HepG2 (cell line): Measurements from ENCODE around the gene NPHP4. TPM values are rescaled to one million over a fixed set of nuclear protein-coding genes. Genes with fewer than 3 reads are reported as not detected.

Source experiments
- ATAC-seq: fragments of 200-7000 bp; cut with Tn5 transposase; 3 replicates; pipeline ENCODE4 v1.9.1; 2020; ENCODE audit warnings: mild to moderate bottlenecking, moderate library complexity
- BruUV-seq: library from RNA; stranded (reverse); fragments of 400-500 nt; replicated peaks from 2 replicates; lab custom pipeline; 2021; lab: Mats Ljungman, UMichigan
- CTCF ChIA-PET: fragments of 300-600 bp; formaldehyde crosslinking; extraction: SDS; loops from one replicate; lab custom pipeline; 2021; ENCODE audit warnings: low total read pairs, inconsistent platforms, low intra/inter-chr PET ratio; lab: Yijun Ruan, JAX
- POLR2A ChIA-PET: fragments of 350-600 bp; sonication (Branson Sonifier 250); formaldehyde crosslinking; loops from one replicate; lab custom pipeline; 2020; ENCODE audit warnings: antibody characterized with exemption, inconsistent platforms; lab: Yijun Ruan, JAX
- DNase-seq: peaks from one replicate; pipeline ENCODE4 v3.0.0-alpha.2; 2015; ENCODE audit warnings: low spot score
- FAIRE-seq: peaks from 3 replicates; lab custom pipeline; 2011; peaks lifted over from hg19 to GRCh38; lab: Jason Lieb, UNC
- H2AFZ ChIP-seq: one replicate; pipeline ENCODE4 v1.6.1; 2011; ENCODE audit warnings: low read length, inconsistent platforms
- H3K27ac ChIP-seq: fragments of 300-600 bp; 3 replicates; pipeline ENCODE4 v1.8.0; 2011; ENCODE audit warnings: mixed run types, mild to moderate bottlenecking, mixed read lengths, low read length, inconsistent platforms; ENCODE audit not compliant: insufficient read depth; ENCODE audit errors: extremely low read length
- H3K27me3 ChIP-seq, 2 experiments: fragments of 200-600 bp in 1 of 2; 2 replicates in 1 of 2; 3 replicates in 1 of 2; pipeline versions ENCODE4 v1.6.0 to v1.8.0; 2011; ENCODE audit warnings: low read length in 2 of 2, mild to moderate bottlenecking in 2 of 2, moderate library complexity in 2 of 2, inconsistent platforms in 1 of 2; ENCODE audit not compliant: insufficient read depth in 2 of 2, control insufficient read depth in 1 of 2
- H3K36me3 ChIP-seq, 2 experiments: fragments of 200-600 bp in 1 of 2; replicated peaks in 1 of 2; 2 replicates in 1 of 2; 3 replicates in 1 of 2; pipeline versions ENCODE4 v1.5.1 to v1.8.0; 2011; ENCODE audit warnings: low read length in 2 of 2, inconsistent platforms in 1 of 2; ENCODE audit not compliant: insufficient read depth in 2 of 2, control insufficient read depth in 1 of 2
- H3K4me1 ChIP-seq: 2 replicates; pipeline ENCODE4 v1.5.1; 2012; ENCODE audit warnings: low read length, inconsistent platforms; ENCODE audit not compliant: insufficient read depth
- H3K4me2 ChIP-seq: 2 replicates; pipeline ENCODE4 v1.6.0; 2011; ENCODE audit warnings: low read depth, low read length, inconsistent platforms
- H3K4me3 ChIP-seq, 3 experiments: fragments of 200-600 bp in 1 of 3; sonication (generic), shearing (Covaris generic) in 1 of 3; replicated peaks in 1 of 3; 2 replicates each; pipeline ENCODE4 v1.5.1; 2011 to 2016; ENCODE audit warnings: low read length in 3 of 3, inconsistent platforms in 2 of 3, low read depth in 2 of 3, mild to moderate bottlenecking in 2 of 3, control low read depth in 1 of 3, mixed read lengths in 1 of 3; ENCODE audit not compliant: insufficient read depth in 1 of 3
- H3K79me2 ChIP-seq: one replicate; pipeline ENCODE4 v1.6.1; 2011; ENCODE audit warnings: low read length, inconsistent platforms; ENCODE audit not compliant: insufficient read depth
- H3K9ac ChIP-seq: 2 replicates; pipeline ENCODE4 v1.6.0; 2011; ENCODE audit warnings: mild to moderate bottlenecking, low read depth, low read length, inconsistent platforms; ENCODE audit not compliant: insufficient read depth
- H3K9me3 ChIP-seq: 2 replicates; pipeline ENCODE4 v1.5.1; 2012; ENCODE audit warnings: mild to moderate bottlenecking, low read length
- H4K20me1 ChIP-seq: 2 replicates; pipeline ENCODE4 v1.6.0; 2011; ENCODE audit warnings: inconsistent platforms, mild to moderate bottlenecking, low read length, moderate library complexity; ENCODE audit not compliant: insufficient read depth
- AKAP8 ChIP-seq: sonication (generic); formaldehyde crosslinking; IDR thresholded peaks from 2 replicates; pipeline ENCODE4 v1.5.1; 2020; ENCODE audit warnings: mild to moderate bottlenecking, missing genetic modification reagents
- CREM ChIP-seq, 2 experiments: sonication (generic) in 1 of 2; formaldehyde crosslinking in 1 of 2; IDR thresholded peaks; 2 replicates each; pipeline versions ENCODE4 v1.4.0 to v1.6.1; 2016 to 2020; ENCODE audit warnings: antibody characterized with exemption in 1 of 2, mild to moderate bottlenecking in 1 of 2, missing genetic modification reagents in 1 of 2
- ERF ChIP-seq: IDR thresholded peaks from 2 replicates; pipeline ENCODE4 v1.6.1; 2018; ENCODE audit warnings: missing biosample characterization, missing genetic modification reagents
- GABPB1 ChIP-seq: IDR thresholded peaks from 2 replicates; pipeline ENCODE4 v1.6.1; 2016; ENCODE audit warnings: mild to moderate bottlenecking, missing genetic modification reagents, moderate library complexity, missing compliant biosample characterization
- HNRNPLL ChIP-seq: fragments of 200-400 bp; formaldehyde crosslinking; IDR thresholded peaks from 2 replicates; pipeline ENCODE4 v1.6.1; 2017; ENCODE audit warnings: mild to moderate bottlenecking, low read depth, low read length; ENCODE audit not compliant: poor library complexity, severe bottlenecking
- JDP2 ChIP-seq: sonication (generic); formaldehyde crosslinking; IDR thresholded peaks from 2 replicates; pipeline ENCODE4 v1.8.1; 2022; ENCODE audit warnings: missing genetic modification reagents, borderline replicate concordance
- PHF5A ChIP-seq: IDR thresholded peaks from one replicate; pipeline ENCODE4 v1.6.1; 2018; ENCODE audit warnings: low read depth, missing genetic modification reagents; ENCODE audit not compliant: unreplicated experiment
- REL ChIP-seq: sonication (generic); formaldehyde crosslinking; conservative IDR thresholded peaks from 2 replicates; pipeline ENCODE4 v1.8.0; 2022; ENCODE audit warnings: mild to moderate bottlenecking, missing genetic modification reagents, moderate library complexity
- ZBTB21 ChIP-seq: sonication (generic); formaldehyde crosslinking; IDR thresholded peaks from 2 replicates; pipeline ENCODE4 v1.4.0; 2020; ENCODE audit warnings: missing genetic modification reagents
- ZNF441 ChIP-seq: sonication (generic); formaldehyde crosslinking; IDR thresholded peaks from 2 replicates; pipeline ENCODE4 v1.7.0; 2021; ENCODE audit warnings: missing genetic modification reagents, borderline replicate concordance
- ZNF562 ChIP-seq: sonication (generic); formaldehyde crosslinking; IDR thresholded peaks from 2 replicates; pipeline ENCODE4 v1.8.0; 2022; ENCODE audit warnings: missing genetic modification reagents, borderline replicate concordance
- ZNF7 ChIP-seq: IDR thresholded peaks from 2 replicates; pipeline ENCODE4 v1.6.1; 2016; ENCODE audit warnings: missing biosample characterization, missing genetic modification reagents
- ZNF83 ChIP-seq: sonication (generic); formaldehyde crosslinking; IDR thresholded peaks from 2 replicates; pipeline ENCODE4 v1.4.0; 2020; ENCODE audit warnings: missing genetic modification reagents, mild to moderate bottlenecking, borderline replicate concordance
- ZNF850 ChIP-seq: sonication (generic); formaldehyde crosslinking; conservative IDR thresholded peaks from 2 replicates; pipeline ENCODE4 v1.9.0; 2021; ENCODE audit warnings: mild to moderate bottlenecking, missing genetic modification reagents
- WGBS: methylation state at CpG from one replicate; pipeline ENCODE4 v1.1.6; 2017; ENCODE audit warnings: low lambda C conversion rate; 5-methylcytosine and 5-hydroxymethylcytosine counted together
- in situ Hi-C: cut with HindIII; loops from 2 replicates; pipeline ENCODE4 v1.10.0; 2017; ENCODE audit warnings: low pct_unique_long_range_greater_than_20kb; ENCODE audit not compliant: extremely low pct_ligation_motif_present
- intact Hi-C: fragments of 100-400 bp; cut with micrococcal nuclease; formaldehyde crosslinking; loops from one replicate; pipeline ENCODE4 v1.10.0; 2022; ENCODE audit not compliant: unreplicated experiment
- polyA plus RNA-seq, 8 experiments: library from polyadenylated mRNA; depleted of rRNA in 3 of 8; stranded (reverse) in 7 of 8; unstranded in 1 of 8; fragments of >200 nt; fragmentation: Illumina TruSeq in 4 of 8; extraction: Trizol in 4 of 8; gene quantifications; 2 replicates each; pipeline versions ENCODE4 v1.2.1 to v1.2.3, GENCODE V29; 2011 to 2016; ENCODE audit warnings: low read depth in 4 of 8, missing spikeins in 1 of 8, mixed read lengths in 1 of 8; ENCODE audit not compliant: insufficient read depth in 1 of 8
- total RNA-seq, 5 experiments: library from RNA; depleted of rRNA; stranded (reverse); fragments of >200 nt; fragmentation: Illumina TruSeq; extraction: Trizol; gene quantifications; 2 replicates each; pipeline ENCODE4 v1.2.3, GENCODE V29; 2016; ENCODE audit warnings: low read depth in 1 of 5
- TF ChIP-seq, protein P1 (sequence below): fragments of 450-650 bp; IDR thresholded peaks from 2 replicates; pipeline ENCODE4 v1.6.1; 2017; ENCODE audit warnings: mild to moderate bottlenecking
- TF ChIP-seq, protein P2 (sequence below): sonication (generic); formaldehyde crosslinking; IDR thresholded peaks from 2 replicates; pipeline ENCODE4 v1.9.0; 2021; ENCODE audit warnings: missing genetic modification reagents, borderline replicate concordance
- TF ChIP-seq, protein P3 (sequence below): IDR thresholded peaks from 2 replicates; pipeline ENCODE4 v1.6.1; 2016; ENCODE audit warnings: mild to moderate bottlenecking, missing biosample characterization, missing genetic modification reagents
- TF ChIP-seq, protein P4 (sequence below): sonication (generic); formaldehyde crosslinking; IDR thresholded peaks from 2 replicates; pipeline ENCODE4 v1.4.0; 2020; ENCODE audit warnings: mild to moderate bottlenecking, low read depth, missing genetic modification reagents

The NPHP4 gene
- total and polyA plus RNA-seq, 2 of the 13 experiments (the other 11 are each of a cell fraction or from before 2014, with no cell fraction given): 4.4 to 6.8 TPM

DNA sequence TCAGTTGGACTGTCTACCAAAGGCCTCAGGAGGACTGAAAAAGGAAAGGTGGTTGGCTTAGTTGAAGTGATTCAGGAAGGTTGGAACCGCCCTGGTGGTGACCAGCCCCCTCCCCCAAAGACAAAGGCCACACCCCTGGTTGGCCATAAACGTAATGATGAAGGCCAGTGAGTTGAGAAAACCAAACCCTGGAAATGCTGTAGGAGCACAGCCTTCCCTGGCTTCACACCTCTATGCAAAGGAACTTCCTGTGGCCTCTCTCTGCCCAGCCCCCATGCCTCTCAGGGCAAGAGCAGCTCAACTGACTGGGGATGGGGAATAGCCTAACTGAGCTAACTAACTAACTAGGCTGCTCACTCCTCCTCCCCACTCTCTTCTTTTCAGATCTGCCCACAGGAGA, 90.4 kb downstream of the NPHP4 start:
- BruUV-seq: no TSS peak
- in situ Hi-C loops: no loop called here
- POLR2A ChIA-PET: no interaction called here
- Histone ChIP-seq H3K79me2 (no peaks in the 10 kb centered on the region), H3K36me3 (peaks cover 13 to 63% of the 10 kb centered on the region in 2 experiments), H3K27ac (no peak overlapping the region), H2AFZ (no peak overlapping the region), H3K9me3 (no peaks in the 10 kb centered on the region), H3K4me1 (no peaks in the 10 kb centered on the region), H4K20me1 (no peaks in the 10 kb centered on the region), H3K27me3 (no peaks in the 10 kb centered on the region), H3K4me3 (no peak overlapping the region), H3K4me2 (no peak overlapping the region), H3K9ac (no peak overlapping the region)
- ATAC-seq (no peak), FAIRE-seq (no peak), DNase-seq (no peak)
- WGBS: 95% methylated on average over 2 of the region's 2 CpGs
- intact Hi-C loops: no loop called here
- TF ChIP-seq REL: no peak
- TF ChIP-seq, protein P1, sequence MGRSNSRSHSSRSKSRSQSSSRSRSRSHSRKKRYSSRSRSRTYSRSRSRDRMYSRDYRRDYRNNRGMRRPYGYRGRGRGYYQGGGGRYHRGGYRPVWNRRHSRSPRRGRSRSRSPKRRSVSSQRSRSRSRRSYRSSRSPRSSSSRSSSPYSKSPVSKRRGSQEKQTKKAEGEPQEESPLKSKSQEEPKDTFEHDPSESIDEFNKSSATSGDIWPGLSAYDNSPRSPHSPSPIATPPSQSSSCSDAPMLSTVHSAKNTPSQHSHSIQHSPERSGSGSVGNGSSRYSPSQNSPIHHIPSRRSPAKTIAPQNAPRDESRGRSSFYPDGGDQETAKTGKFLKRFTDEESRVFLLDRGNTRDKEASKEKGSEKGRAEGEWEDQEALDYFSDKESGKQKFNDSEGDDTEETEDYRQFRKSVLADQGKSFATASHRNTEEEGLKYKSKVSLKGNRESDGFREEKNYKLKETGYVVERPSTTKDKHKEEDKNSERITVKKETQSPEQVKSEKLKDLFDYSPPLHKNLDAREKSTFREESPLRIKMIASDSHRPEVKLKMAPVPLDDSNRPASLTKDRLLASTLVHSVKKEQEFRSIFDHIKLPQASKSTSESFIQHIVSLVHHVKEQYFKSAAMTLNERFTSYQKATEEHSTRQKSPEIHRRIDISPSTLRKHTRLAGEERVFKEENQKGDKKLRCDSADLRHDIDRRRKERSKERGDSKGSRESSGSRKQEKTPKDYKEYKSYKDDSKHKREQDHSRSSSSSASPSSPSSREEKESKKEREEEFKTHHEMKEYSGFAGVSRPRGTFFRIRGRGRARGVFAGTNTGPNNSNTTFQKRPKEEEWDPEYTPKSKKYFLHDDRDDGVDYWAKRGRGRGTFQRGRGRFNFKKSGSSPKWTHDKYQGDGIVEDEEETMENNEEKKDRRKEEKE: no peak
- no peak for TF ChIP-seq ERF (CRISPR knock-in tag)
- no peak for TF ChIP-seq HNRNPLL
- TF ChIP-seq, protein P2, sequence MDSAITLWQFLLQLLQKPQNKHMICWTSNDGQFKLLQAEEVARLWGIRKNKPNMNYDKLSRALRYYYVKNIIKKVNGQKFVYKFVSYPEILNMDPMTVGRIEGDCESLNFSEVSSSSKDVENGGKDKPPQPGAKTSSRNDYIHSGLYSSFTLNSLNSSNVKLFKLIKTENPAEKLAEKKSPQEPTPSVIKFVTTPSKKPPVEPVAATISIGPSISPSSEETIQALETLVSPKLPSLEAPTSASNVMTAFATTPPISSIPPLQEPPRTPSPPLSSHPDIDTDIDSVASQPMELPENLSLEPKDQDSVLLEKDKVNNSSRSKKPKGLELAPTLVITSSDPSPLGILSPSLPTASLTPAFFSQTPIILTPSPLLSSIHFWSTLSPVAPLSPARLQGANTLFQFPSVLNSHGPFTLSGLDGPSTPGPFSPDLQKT (CRISPR knock-in tag): no peak
- no peak for TF ChIP-seq ZNF83 (CRISPR knock-in tag)
- TF ChIP-seq, protein P3, sequence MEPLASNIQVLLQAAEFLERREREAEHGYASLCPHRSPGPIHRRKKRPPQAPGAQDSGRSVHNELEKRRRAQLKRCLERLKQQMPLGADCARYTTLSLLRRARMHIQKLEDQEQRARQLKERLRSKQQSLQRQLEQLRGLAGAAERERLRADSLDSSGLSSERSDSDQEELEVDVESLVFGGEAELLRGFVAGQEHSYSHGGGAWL (CRISPR knock-in tag): no peak
- no peak for TF ChIP-seq GABPB1 (CRISPR knock-in tag)
- TF ChIP-seq JDP2 (CRISPR knock-in tag): no peak
- no peak for TF ChIP-seq ZNF7 (CRISPR knock-in tag)
- no peak for TF ChIP-seq ZNF850 (CRISPR knock-in tag)
- TF ChIP-seq ZNF562 (CRISPR knock-in tag): no peak
- TF ChIP-seq PHF5A (CRISPR knock-in tag): no peak
- TF ChIP-seq AKAP8: no peak
- TF ChIP-seq, protein P4, sequence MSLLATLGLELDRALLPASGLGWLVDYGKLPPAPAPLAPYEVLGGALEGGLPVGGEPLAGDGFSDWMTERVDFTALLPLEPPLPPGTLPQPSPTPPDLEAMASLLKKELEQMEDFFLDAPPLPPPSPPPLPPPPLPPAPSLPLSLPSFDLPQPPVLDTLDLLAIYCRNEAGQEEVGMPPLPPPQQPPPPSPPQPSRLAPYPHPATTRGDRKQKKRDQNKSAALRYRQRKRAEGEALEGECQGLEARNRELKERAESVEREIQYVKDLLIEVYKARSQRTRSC (CRISPR knock-in tag): no peak
- no peak for TF ChIP-seq CREM (IDR thresholded peaks at IDR 0.05)
- TF ChIP-seq CREM (CRISPR knock-in tag; IDR thresholded peaks at IDR 0.05): no peak
- TF ChIP-seq ZBTB21 (CRISPR knock-in tag): no peak
- no peak for TF ChIP-seq ZNF441 (CRISPR knock-in tag)
- CTCF ChIA-PET: no interaction called here
